ENCODE results near the gene ZSCAN10. TPM values are rescaled to one million over a fixed set of nuclear protein-coding genes. Genes with fewer than 3 reads are reported as not detected.

The ZSCAN10 gene
- total and polyA plus RNA-seq, 2 of the 13 experiments (the other 11 are each of a cell fraction or from before 2014, with no cell fraction given): not detected

DNA sequence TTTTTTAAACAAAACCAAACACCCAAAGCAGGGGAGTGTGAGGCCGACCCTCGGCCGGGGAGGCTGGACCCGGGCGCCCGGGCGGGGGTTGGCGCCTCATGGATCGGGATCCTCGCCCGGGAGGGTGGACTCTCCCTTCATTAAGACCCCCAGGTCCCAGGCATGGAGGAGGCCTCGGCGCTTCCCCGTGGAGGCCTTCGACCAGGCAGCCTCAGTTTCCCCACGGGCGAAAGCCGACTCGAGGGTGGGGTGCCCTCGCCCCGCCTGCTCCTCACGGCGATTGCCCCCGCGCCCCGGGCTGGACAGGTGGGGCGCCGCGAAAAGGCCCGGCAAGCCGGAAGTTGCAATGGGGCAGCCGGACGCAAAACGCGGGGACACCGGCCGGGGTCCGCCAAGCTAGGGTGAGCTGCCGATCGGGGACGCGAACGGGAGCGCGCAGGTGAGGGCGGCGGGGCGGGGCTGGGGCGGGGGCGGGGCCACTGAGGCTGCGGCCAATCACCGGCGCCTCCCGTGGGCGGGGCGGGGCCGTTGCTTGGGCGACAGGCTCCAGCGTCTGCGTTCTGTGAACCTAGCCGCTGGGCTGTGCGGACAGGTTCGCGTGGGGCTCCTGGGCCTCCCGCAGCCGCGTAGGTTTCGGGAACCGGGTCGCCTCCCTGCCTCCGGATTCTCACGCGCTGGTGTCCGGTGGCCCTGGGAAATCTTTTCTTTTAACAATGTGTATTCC, 7.3 kb upstream of the ZSCAN10 start (continued):
- TF ChIP-seq, protein P1, sequence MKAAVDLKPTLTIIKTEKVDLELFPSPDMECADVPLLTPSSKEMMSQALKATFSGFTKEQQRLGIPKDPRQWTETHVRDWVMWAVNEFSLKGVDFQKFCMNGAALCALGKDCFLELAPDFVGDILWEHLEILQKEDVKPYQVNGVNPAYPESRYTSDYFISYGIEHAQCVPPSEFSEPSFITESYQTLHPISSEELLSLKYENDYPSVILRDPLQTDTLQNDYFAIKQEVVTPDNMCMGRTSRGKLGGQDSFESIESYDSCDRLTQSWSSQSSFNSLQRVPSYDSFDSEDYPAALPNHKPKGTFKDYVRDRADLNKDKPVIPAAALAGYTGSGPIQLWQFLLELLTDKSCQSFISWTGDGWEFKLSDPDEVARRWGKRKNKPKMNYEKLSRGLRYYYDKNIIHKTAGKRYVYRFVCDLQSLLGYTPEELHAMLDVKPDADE (CRISPR knock-in tag; IDR thresholded peaks at IDR 0.05): no peak
- TF ChIP-seq ZNF737 (CRISPR knock-in tag; IDR thresholded peaks at IDR 0.05; ENCODE audit: borderline replicate concordance) (no peak), RFXAP (CRISPR knock-in tag; IDR thresholded peaks at IDR 0.05; ENCODE audit: borderline replicate concordance) (peak; percentile 78; the same call in 1 of the 2 replicates), PAWR (CRISPR knock-in tag; IDR thresholded peaks at IDR 0.05; ENCODE audit: borderline replicate concordance) (no peak), NKX3-1 (CRISPR knock-in tag; IDR thresholded peaks at IDR 0.05) (no peak), ZNF44 (CRISPR knock-in tag; IDR thresholded peaks at IDR 0.05) (no peak), TEAD2 (CRISPR knock-in tag; IDR thresholded peaks at IDR 0.05) (no peak), ZNF251 (CRISPR knock-in tag; IDR thresholded peaks at IDR 0.05) (no peak), ZFAT (CRISPR knock-in tag; conservative IDR thresholded peaks at IDR 0.05) (no peak), NR1H2 (CRISPR knock-in tag; IDR thresholded peaks at IDR 0.05; ENCODE audit: borderline replicate concordance, low read depth) (no peak), EEA1 (CRISPR knock-in tag; IDR thresholded peaks at IDR 0.05; ENCODE audit: borderline replicate concordance) (no peak), ZNF296 (CRISPR knock-in tag; conservative IDR thresholded peaks at IDR 0.05) (no peak), TCF7L2 (IDR thresholded peaks at IDR 0.05; ENCODE audit: low read depth, low read length) (no peak), ZNF572 (CRISPR knock-in tag; IDR thresholded peaks at IDR 0.05) (no peak), ZNF292 (CRISPR knock-in tag; IDR thresholded peaks at IDR 0.05; ENCODE audit: borderline replicate concordance, low read depth) (0 out of 2 replicates have a peak, but pooled peaks have one; percentile 22), ZNF256 (CRISPR knock-in tag; conservative IDR thresholded peaks at IDR 0.05) (no peak), ZNF468 (CRISPR knock-in tag; IDR thresholded peaks at IDR 0.05) (no peak), CBFB (CRISPR knock-in tag; IDR thresholded peaks at IDR 0.05) (peak; percentile 51; the same call in 1 of the 2 replicates), ZNF616 (CRISPR knock-in tag; IDR thresholded peaks at IDR 0.05; ENCODE audit: low read depth) (no peak)
- TF ChIP-seq, protein P2, sequence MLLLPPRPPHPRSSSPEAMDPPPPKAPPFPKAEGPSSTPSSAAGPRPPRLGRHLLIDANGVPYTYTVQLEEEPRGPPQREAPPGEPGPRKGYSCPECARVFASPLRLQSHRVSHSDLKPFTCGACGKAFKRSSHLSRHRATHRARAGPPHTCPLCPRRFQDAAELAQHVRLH (CRISPR knock-in tag; IDR thresholded peaks at IDR 0.05; ENCODE audit: borderline replicate concordance, low read depth): peak; percentile 72; the same call in 1 of the 2 replicates
- TF ChIP-seq, protein P3, sequence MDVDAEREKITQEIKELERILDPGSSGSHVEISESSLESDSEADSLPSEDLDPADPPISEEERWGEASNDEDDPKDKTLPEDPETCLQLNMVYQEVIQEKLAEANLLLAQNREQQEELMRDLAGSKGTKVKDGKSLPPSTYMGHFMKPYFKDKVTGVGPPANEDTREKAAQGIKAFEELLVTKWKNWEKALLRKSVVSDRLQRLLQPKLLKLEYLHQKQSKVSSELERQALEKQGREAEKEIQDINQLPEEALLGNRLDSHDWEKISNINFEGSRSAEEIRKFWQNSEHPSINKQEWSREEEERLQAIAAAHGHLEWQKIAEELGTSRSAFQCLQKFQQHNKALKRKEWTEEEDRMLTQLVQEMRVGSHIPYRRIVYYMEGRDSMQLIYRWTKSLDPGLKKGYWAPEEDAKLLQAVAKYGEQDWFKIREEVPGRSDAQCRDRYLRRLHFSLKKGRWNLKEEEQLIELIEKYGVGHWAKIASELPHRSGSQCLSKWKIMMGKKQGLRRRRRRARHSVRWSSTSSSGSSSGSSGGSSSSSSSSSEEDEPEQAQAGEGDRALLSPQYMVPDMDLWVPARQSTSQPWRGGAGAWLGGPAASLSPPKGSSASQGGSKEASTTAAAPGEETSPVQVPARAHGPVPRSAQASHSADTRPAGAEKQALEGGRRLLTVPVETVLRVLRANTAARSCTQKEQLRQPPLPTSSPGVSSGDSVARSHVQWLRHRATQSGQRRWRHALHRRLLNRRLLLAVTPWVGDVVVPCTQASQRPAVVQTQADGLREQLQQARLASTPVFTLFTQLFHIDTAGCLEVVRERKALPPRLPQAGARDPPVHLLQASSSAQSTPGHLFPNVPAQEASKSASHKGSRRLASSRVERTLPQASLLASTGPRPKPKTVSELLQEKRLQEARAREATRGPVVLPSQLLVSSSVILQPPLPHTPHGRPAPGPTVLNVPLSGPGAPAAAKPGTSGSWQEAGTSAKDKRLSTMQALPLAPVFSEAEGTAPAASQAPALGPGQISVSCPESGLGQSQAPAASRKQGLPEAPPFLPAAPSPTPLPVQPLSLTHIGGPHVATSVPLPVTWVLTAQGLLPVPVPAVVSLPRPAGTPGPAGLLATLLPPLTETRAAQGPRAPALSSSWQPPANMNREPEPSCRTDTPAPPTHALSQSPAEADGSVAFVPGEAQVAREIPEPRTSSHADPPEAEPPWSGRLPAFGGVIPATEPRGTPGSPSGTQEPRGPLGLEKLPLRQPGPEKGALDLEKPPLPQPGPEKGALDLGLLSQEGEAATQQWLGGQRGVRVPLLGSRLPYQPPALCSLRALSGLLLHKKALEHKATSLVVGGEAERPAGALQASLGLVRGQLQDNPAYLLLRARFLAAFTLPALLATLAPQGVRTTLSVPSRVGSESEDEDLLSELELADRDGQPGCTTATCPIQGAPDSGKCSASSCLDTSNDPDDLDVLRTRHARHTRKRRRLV (CRISPR knock-in tag; IDR thresholded peaks at IDR 0.05): no peak
